ENCODE data around the gene FLYWCH1. TPM values are rescaled to one million over a fixed set of nuclear protein-coding genes. Genes with fewer than 3 reads are reported as not detected.

FLYWCH1 gene
- polyA plus RNA-seq, 3 donors: 5.0 to 42.7 (median 7.1) TPM

DNA sequence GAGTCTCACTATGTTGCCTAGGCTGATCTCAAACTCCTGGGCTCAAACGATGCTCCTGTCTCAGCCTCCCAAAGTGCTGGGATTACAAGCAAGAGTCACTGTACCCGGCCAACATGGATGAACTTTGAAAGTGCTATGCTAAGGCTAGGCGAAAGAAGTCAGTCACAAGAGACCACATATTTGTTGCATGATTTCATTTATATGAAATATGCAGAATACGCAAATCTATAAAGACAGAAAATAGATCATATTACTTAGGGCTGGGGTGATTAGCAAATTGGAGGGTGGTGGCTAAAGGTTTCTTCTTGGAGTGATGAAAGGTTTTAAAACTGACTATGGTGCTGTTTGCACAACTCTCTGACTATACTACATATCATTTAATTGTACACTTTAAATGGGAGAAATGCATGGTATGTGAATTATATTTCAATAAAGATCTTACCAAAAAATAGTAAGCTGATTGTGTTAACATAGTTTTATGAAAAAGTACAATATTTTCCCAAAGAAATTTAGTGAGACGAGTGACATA lies 1.2 kb upstream of the FLYWCH1 start:
- Mint-ChIP-seq H3K4me1 (peaks cover 43% of the 10 kb centered on the region), H3K27ac (peak overlapping the region in 2 of 7 donors; percentile 19 to 78), H3K36me3 (peaks cover 9 to 16% of the 10 kb centered on the region in 2 donors), H3K4me3 (no peak overlapping the region), H3K27me3 (ENCODE audit: low read depth in 3 of 3) (peaks cover 1 to 4% (median 2%) of the 10 kb centered on the region in 3 donors), H3K9me3 (peaks cover 0 to 5% (median 0%) of the 10 kb centered on the region in 7 donors)
- TF ChIP-seq, protein P1, sequence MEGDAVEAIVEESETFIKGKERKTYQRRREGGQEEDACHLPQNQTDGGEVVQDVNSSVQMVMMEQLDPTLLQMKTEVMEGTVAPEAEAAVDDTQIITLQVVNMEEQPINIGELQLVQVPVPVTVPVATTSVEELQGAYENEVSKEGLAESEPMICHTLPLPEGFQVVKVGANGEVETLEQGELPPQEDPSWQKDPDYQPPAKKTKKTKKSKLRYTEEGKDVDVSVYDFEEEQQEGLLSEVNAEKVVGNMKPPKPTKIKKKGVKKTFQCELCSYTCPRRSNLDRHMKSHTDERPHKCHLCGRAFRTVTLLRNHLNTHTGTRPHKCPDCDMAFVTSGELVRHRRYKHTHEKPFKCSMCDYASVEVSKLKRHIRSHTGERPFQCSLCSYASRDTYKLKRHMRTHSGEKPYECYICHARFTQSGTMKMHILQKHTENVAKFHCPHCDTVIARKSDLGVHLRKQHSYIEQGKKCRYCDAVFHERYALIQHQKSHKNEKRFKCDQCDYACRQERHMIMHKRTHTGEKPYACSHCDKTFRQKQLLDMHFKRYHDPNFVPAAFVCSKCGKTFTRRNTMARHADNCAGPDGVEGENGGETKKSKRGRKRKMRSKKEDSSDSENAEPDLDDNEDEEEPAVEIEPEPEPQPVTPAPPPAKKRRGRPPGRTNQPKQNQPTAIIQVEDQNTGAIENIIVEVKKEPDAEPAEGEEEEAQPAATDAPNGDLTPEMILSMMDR (IDR thresholded peaks at IDR 0.05): no peak
- Histone ChIP-seq H3K4me1 (ENCODE audit: control insufficient read depth in 1 of 2, insufficient read depth in 2 of 2, low read length in 2 of 2) (peaks cover 29 to 39% of the 10 kb centered on the region in 2 donors), H3K36me3 (replicated peaks in 1 of 2; ENCODE audit: control insufficient read depth in 1 of 2, insufficient read depth in 2 of 2, low read length in 2 of 2) (peaks cover 2 to 7% of the 10 kb centered on the region in 2 donors), H4K20me1 (ENCODE audit: insufficient read depth, low read length) (peaks cover 3% of the 10 kb centered on the region), H3K79me2 (ENCODE audit: insufficient read depth, low read length) (peaks cover 10% of the 10 kb centered on the region), H3K27me3 (ENCODE audit: control insufficient read depth in 2 of 2, insufficient read depth in 2 of 2, low read length in 2 of 2) (no peaks in the 10 kb centered on the region), H3K9me3 (replicated peaks in 1 of 2; ENCODE audit: control insufficient read depth in 1 of 2, insufficient read depth in 1 of 2, low read length in 2 of 2) (no peaks in the 10 kb centered on the region), H3K4me2 (replicated peaks; ENCODE audit: extremely low read depth, low read length, poor library complexity, severe bottlenecking) (no peak overlapping the region), H2AFZ (ENCODE audit: insufficient read depth, low read depth, low read length, poor library complexity, severe bottlenecking) (no peak overlapping the region), H3K9ac (ENCODE audit: insufficient read depth, low read length, poor library complexity, severe bottlenecking) (no peak overlapping the region), H3K4me3 (replicated peaks in 1 of 3; ENCODE audit: low read depth in 2 of 3, low read length in 3 of 3) (no peak overlapping the region), H3K27ac (ENCODE audit: low read depth in 1 of 2, low read length in 2 of 2) (no peak overlapping the region)
- WGBS (ENCODE audit: insufficient coverage): 69% methylated on average over 2 of the region's 5 CpGs
- intact Hi-C loops (cut with micrococcal nuclease): loop anchor here in 1 of 2 donors (5.0 to 10.0 kb wide), 2 partner anchors 33 to 214 kb away; no protein-coding TSS in a partner anchor
- DNase-seq: no peak

DNA sequence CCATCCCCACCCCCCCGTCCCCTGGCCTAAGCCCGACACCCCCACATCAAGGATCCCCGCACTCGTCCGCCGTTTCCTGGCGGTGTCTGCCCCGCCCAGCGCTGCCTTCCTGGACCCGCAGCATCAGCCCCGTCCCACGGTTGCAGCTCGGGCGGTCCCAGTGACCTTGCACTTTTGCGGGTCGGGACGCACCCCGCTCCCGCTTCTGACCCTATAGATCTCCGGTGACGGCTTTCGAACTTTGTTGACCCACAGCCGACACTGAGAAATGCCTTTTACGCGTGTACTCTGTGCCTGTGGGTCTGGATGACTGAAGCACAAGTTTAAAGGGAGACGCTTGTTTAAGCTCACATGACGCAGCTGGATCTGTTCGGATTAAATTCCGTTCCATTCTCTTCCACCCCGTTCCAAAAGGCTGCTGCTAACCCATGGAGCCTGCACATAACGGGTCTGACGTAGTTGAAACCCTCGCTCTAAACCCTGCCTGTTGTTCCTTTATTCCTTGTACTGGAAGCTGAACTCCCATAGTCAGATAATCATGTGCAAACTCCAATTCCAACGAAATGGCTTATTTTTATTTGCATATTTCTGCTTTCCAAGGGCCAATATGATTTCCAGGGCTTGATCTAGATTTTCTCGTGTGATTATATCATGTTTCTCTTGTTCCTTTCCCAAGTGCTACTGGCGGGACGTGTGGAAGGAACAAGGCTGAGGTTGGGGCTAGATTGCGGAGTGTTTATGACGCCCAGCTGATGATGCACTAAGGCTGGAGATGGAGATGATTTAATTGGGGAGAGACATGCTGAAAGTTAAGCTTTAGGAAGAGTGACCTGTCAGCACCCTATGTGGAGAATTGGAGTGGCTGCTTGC lies 834 bp downstream of the FLYWCH1 start:
- peak in 2 of 3 donors; percentile 15 to 18 for DNase-seq
- peak overlapping the region; percentile 68 to 84 (median 77) for H3K4me3 ChIP-seq (replicated peaks in 1 of 3; ENCODE audit: low read depth in 2 of 3, low read length in 3 of 3)
- peak overlapping the region; percentile 89 for H2AFZ ChIP-seq (ENCODE audit: insufficient read depth, low read depth, low read length, poor library complexity, severe bottlenecking)
- H3K9me3 ChIP-seq (replicated peaks in 1 of 2; ENCODE audit: control insufficient read depth in 1 of 2, insufficient read depth in 1 of 2, low read length in 2 of 2): no peaks in the 10 kb centered on the region
- H3K27ac Mint-ChIP-seq: peak overlapping the region; percentile 4 to 88 (median 78)
- peaks cover 12 to 26% of the 10 kb centered on the region in 2 donors for H3K36me3 Mint-ChIP-seq
- peaks cover 0 to 3% (median 0%) of the 10 kb centered on the region in 7 donors for H3K9me3 Mint-ChIP-seq
- no peaks in the 10 kb centered on the region for H3K27me3 ChIP-seq (ENCODE audit: control insufficient read depth in 2 of 2, insufficient read depth in 2 of 2, low read length in 2 of 2)
- peaks cover 37% of the 10 kb centered on the region for H3K4me1 Mint-ChIP-seq
- intact Hi-C loops (cut with micrococcal nuclease): loop anchor here in 1 of 2 donors (5.0 to 10.0 kb wide), 2 partner anchors 35 to 212 kb away; no protein-coding TSS in a partner anchor
- TF ChIP-seq, protein P1 (IDR thresholded peaks at IDR 0.05): no peak
- peaks cover 1 to 4% (median 4%) of the 10 kb centered on the region in 3 donors for H3K27me3 Mint-ChIP-seq (ENCODE audit: low read depth in 3 of 3)
- H3K4me3 Mint-ChIP-seq: peak overlapping the region; percentile 92 to 93
- H3K27ac ChIP-seq (ENCODE audit: low read depth in 1 of 2, low read length in 2 of 2): peak overlapping the region in 1 of 2 donors; percentile 61
- H3K36me3 ChIP-seq (replicated peaks in 1 of 2; ENCODE audit: control insufficient read depth in 1 of 2, insufficient read depth in 2 of 2, low read length in 2 of 2): peaks cover 2 to 7% of the 10 kb centered on the region in 2 donors
- H4K20me1 ChIP-seq (ENCODE audit: insufficient read depth, low read length): peaks cover 3% of the 10 kb centered on the region
- WGBS (ENCODE audit: insufficient coverage): 5% methylated on average over 37 of the region's 39 CpGs
- H3K4me2 ChIP-seq (replicated peaks; ENCODE audit: extremely low read depth, low read length, poor library complexity, severe bottlenecking): peak overlapping the region; percentile 91
- peaks cover 10% of the 10 kb centered on the region for H3K79me2 ChIP-seq (ENCODE audit: insufficient read depth, low read length)
- H3K9ac ChIP-seq (ENCODE audit: insufficient read depth, low read length, poor library complexity, severe bottlenecking): peak overlapping the region; percentile 78
- H3K4me1 ChIP-seq (ENCODE audit: control insufficient read depth in 1 of 2, insufficient read depth in 2 of 2, low read length in 2 of 2): peaks cover 24 to 38% of the 10 kb centered on the region in 2 donors

Data from CD14-positive monocyte (primary cell).